Kidney tubule cell (primary cell): Measurements from ENCODE around the gene HLA-DPB1.
"Not testable (repeated sequence)": the region's sequence is repeated elsewhere in the genome, so short reads cannot be mapped to it uniquely, and the experiment has no call there.

Experiments used
- DNase-seq: peaks from one replicate; pipeline ENCODE4 v3.0.0-alpha.2; 2018; ENCODE audit warnings: low spot score

The HLA-DPB1 gene

GRCh38 chr6:33075568-33076405 lies at the start of gene HLA-DPB1:
HLA-DPB1 (plus strand) TSS chr6:33075990; CDS start chr6:33076042, 52 bp downstream.
- DNase-seq: peak; percentile 59

GRCh38 chr6:33028220-33028849 lies 47.5 kb upstream of the HLA-DPB1 start:
- DNase-seq: no peak

- DNase-seq: no peak
Measured at GRCh38 chr6:33029328-33030184, 46.2 kb upstream of the HLA-DPB1 start.

- DNase-seq: no peak
Measured at GRCh38 chr6:33030245-33030644, 45.5 kb upstream of the HLA-DPB1 start.

GRCh38 chr6:33034554-33034953 lies 41.2 kb upstream of the HLA-DPB1 start:
- no peak for DNase-seq

GRCh38 chr6:33036535-33036934 lies 39.3 kb upstream of the HLA-DPB1 start:
- DNase-seq: no peak

GRCh38 chr6:33040157-33040556 lies 35.6 kb upstream of the HLA-DPB1 start:
- DNase-seq: no peak

- DNase-seq: no peak
Measured at GRCh38 chr6:33049323-33050013, 26.3 kb upstream of the HLA-DPB1 start.

GRCh38 chr6:33050014-33050810 lies 25.6 kb upstream of the HLA-DPB1 start:
- no peak for DNase-seq

- no peak for DNase-seq
Measured at GRCh38 chr6:33052627-33053026, 23.2 kb upstream of the HLA-DPB1 start.

GRCh38 chr6:33053230-33053629 lies 22.6 kb upstream of the HLA-DPB1 start:
- DNase-seq: no peak

- DNase-seq: no peak
Measured at GRCh38 chr6:33057222-33058150, 18.3 kb upstream of the HLA-DPB1 start.

GRCh38 chr6:33061987-33062386 lies 13.8 kb upstream of the HLA-DPB1 start:
- no peak for DNase-seq

GRCh38 chr6:33063435-33063834 lies 12.4 kb upstream of the HLA-DPB1 start:
- not testable (repeated sequence) for DNase-seq

GRCh38 chr6:33064723-33065122 lies 11.1 kb upstream of the HLA-DPB1 start:
- DNase-seq: no peak

- no peak for DNase-seq
Measured at GRCh38 chr6:33065312-33065711, 10.5 kb upstream of the HLA-DPB1 start.

GRCh38 chr6:33066917-33067521 lies 8.8 kb upstream of the HLA-DPB1 start:
- DNase-seq: no peak

GRCh38 chr6:33069021-33069738 lies 6.6 kb upstream of the HLA-DPB1 start:
- DNase-seq: no peak

- DNase-seq: no peak
Measured at GRCh38 chr6:33070909-33071308, 4.9 kb upstream of the HLA-DPB1 start.
